PC-9 (cell line): ENCODE data around the gene LCAT. TPM values are rescaled to one million over a fixed set of nuclear protein-coding genes. Genes with fewer than 3 reads are reported as not detected.

Source experiments
- BruUV-seq: library from RNA; stranded (reverse); fragments of 400-500 nt; replicated peaks from 2 replicates; lab custom pipeline; 2021; lab: Mats Ljungman, UMichigan
- CTCF ChIA-PET: fragments of 300-600 bp; sonication (Branson Sonifier 250); formaldehyde crosslinking; loops from one replicate; lab custom pipeline; 2022; ENCODE audit warnings: antibody characterized with exemption; lab: Charles Lee
- POLR2A ChIA-PET: fragments of 300-600 bp; sonication (Branson Sonifier 250); formaldehyde crosslinking; loops from one replicate; lab custom pipeline; 2022; ENCODE audit warnings: antibody characterized with exemption; ENCODE audit not compliant: unreplicated experiment; lab: Charles Lee
- DNase-seq, 2 experiments: peaks; one replicate each; pipeline versions ENCODE4 v3.0.0 to v3.0.0-alpha.2; 2015 to 2022; ENCODE audit warnings: mixed read lengths in 1 of 2
- H2AFZ ChIP-seq: fragments of 200-600 bp; sonication (generic); 2 replicates; pipeline ENCODE4 v1.8.1; 2017; ENCODE audit warnings: antibody characterized with exemption
- H3F3A ChIP-seq: fragments of 200-600 bp; sonication (generic); 2 replicates; pipeline ENCODE4 v1.8.1; 2017; ENCODE audit warnings: antibody characterized with exemption, mild to moderate bottlenecking, low read depth; ENCODE audit not compliant: insufficient read depth
- H3K27ac ChIP-seq: fragments of 200-600 bp; sonication (generic); 2 replicates; pipeline ENCODE4 v1.6.1; 2016; ENCODE audit warnings: mixed run types
- H3K27me3 ChIP-seq: fragments of 200-600 bp; sonication (generic); 2 replicates; pipeline ENCODE4 v1.6.1; 2016; ENCODE audit warnings: low read depth, mixed run types; ENCODE audit not compliant: insufficient read depth
- H3K36me3 ChIP-seq: fragments of 200-600 bp; sonication (generic); 2 replicates; pipeline ENCODE4 v1.6.1; 2016; ENCODE audit warnings: low read depth, mixed run types
- H3K4me1 ChIP-seq: fragments of 200-600 bp; sonication (generic); replicated peaks from 2 replicates; pipeline ENCODE4 v1.6.1; 2016; ENCODE audit warnings: mixed run types; ENCODE audit not compliant: insufficient read depth
- H3K4me2 ChIP-seq: fragments of 200-600 bp; sonication (generic); 2 replicates; pipeline ENCODE4 v1.6.1; 2017; ENCODE audit warnings: mixed run types
- H3K4me3 ChIP-seq: fragments of 200-600 bp; sonication (generic); 2 replicates; pipeline ENCODE4 v1.6.1; 2016; ENCODE audit warnings: mixed run types
- H3K79me2 ChIP-seq: fragments of 200-600 bp; sonication (generic); 2 replicates; pipeline ENCODE4 v1.6.1; 2017; ENCODE audit warnings: low read depth, mixed run types
- H3K9me2 ChIP-seq: fragments of 200-600 bp; sonication (generic); 2 replicates; pipeline ENCODE4 v1.8.1; 2017; ENCODE audit warnings: mild to moderate bottlenecking; ENCODE audit not compliant: insufficient read depth
- H3K9me3 ChIP-seq: fragments of 200-600 bp; sonication (generic); 2 replicates; pipeline ENCODE4 v1.8.1; 2016; ENCODE audit warnings: low read depth; ENCODE audit not compliant: insufficient read depth
- H4K20me1 ChIP-seq: fragments of 200-600 bp; sonication (generic); 2 replicates; pipeline ENCODE4 v1.8.1; 2017; ENCODE audit not compliant: insufficient read depth
- EZH2 ChIP-seq: fragments of 200-600 bp; sonication (generic); IDR thresholded peaks from 2 replicates; pipeline ENCODE4 v1.8.0; 2017; ENCODE audit warnings: antibody characterized with exemption, low read depth
- intact Hi-C: fragments of 100-400 bp; cut with micrococcal nuclease; formaldehyde crosslinking; loops from one replicate; pipeline ENCODE4 v1.10.0; 2022; ENCODE audit not compliant: unreplicated experiment
- total RNA-seq: library from RNA; stranded (reverse); gene quantifications from 2 replicates; pipeline ENCODE4 v1.2.3, GENCODE V29; 2021
- TF ChIP-seq, protein P1 (sequence below): fragments of 200-600 bp; sonication (generic); conservative IDR thresholded peaks from 2 replicates; pipeline ENCODE4 v1.6.1; 2017; ENCODE audit warnings: mixed run types, antibody characterized with exemption, mild to moderate bottlenecking, moderate library complexity

LCAT gene
- total RNA-seq, 1 experiment from 2014 or later: 11.9 TPM

- intact Hi-C loops: no loop called here
- ChIA-PET POLR2A (no interaction called here), CTCF (interaction anchor here (0.6 kb wide), 1 partner anchor 11 kb away, joined by 8 read pairs; no protein-coding TSS in a partner anchor)
- Histone ChIP-seq H3K9me2 (no peaks in the 10 kb centered on the region), H3K4me3 (no peak overlapping the region), H3K27ac (no peak overlapping the region), H2AFZ (no peak overlapping the region), H3K27me3 (no peaks in the 10 kb centered on the region), H3K4me2 (no peak overlapping the region), H3K36me3 (no peaks in the 10 kb centered on the region), H3F3A (no peaks in the 10 kb centered on the region), H3K9me3 (no peaks in the 10 kb centered on the region), H4K20me1 (peaks cover 6% of the 10 kb centered on the region), H3K4me1 (no peaks in the 10 kb centered on the region), H3K79me2 (no peaks in the 10 kb centered on the region)
- DNase-seq: no peak
- no TSS peak for BruUV-seq
- TF ChIP-seq EZH2: no peak
- TF ChIP-seq, protein P1, sequence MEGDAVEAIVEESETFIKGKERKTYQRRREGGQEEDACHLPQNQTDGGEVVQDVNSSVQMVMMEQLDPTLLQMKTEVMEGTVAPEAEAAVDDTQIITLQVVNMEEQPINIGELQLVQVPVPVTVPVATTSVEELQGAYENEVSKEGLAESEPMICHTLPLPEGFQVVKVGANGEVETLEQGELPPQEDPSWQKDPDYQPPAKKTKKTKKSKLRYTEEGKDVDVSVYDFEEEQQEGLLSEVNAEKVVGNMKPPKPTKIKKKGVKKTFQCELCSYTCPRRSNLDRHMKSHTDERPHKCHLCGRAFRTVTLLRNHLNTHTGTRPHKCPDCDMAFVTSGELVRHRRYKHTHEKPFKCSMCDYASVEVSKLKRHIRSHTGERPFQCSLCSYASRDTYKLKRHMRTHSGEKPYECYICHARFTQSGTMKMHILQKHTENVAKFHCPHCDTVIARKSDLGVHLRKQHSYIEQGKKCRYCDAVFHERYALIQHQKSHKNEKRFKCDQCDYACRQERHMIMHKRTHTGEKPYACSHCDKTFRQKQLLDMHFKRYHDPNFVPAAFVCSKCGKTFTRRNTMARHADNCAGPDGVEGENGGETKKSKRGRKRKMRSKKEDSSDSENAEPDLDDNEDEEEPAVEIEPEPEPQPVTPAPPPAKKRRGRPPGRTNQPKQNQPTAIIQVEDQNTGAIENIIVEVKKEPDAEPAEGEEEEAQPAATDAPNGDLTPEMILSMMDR: no peak
Measured at GRCh38 chr16:67907397-67908180, 36.3 kb downstream of the LCAT start.

DNA sequence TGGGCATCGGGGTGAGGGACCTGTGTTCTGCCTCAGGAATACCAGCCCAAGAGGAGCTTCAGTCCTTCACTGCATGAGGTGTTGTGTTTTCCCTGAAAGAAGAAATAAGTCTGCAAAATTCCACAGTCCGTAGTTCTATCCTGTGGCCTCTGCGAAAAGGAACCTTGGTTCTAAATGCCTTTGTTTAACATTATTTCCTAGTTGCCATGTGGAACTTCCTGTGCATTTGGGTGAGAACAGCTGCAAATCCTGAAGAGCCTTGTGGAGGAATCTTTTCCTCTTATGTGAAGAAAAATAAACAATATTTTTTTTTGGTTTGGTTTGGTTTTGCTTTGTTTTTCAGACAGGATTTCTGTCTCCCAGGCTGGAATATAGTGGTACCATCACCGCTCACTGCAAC is 41.1 kb downstream of the LCAT start:
- Histone ChIP-seq H3K36me3 (no peaks in the 10 kb centered on the region), H3K27me3 (no peaks in the 10 kb centered on the region), H4K20me1 (peaks cover 23% of the 10 kb centered on the region), H3F3A (no peaks in the 10 kb centered on the region), H3K9me3 (no peaks in the 10 kb centered on the region), H3K4me3 (no peak overlapping the region), H3K9me2 (no peaks in the 10 kb centered on the region), H3K4me2 (no peak overlapping the region), H3K4me1 (no peaks in the 10 kb centered on the region), H3K27ac (no peak overlapping the region), H2AFZ (no peak overlapping the region), H3K79me2 (peaks cover 10% of the 10 kb centered on the region)
- ChIA-PET CTCF (no interaction called here), POLR2A (no interaction called here)
- TF ChIP-seq, protein P1: no peak
- TF ChIP-seq EZH2: no peak
- no peak for DNase-seq
- intact Hi-C loops: no loop called here
- no TSS peak for BruUV-seq

GRCh38 chr16:67901734-67902133 is 42.2 kb downstream of the LCAT start:
- Histone ChIP-seq H3K9me3 (no peaks in the 10 kb centered on the region), H3K79me2 (peaks cover 21% of the 10 kb centered on the region), H3K4me3 (no peak overlapping the region), H3K27me3 (no peaks in the 10 kb centered on the region), H3K9me2 (no peaks in the 10 kb centered on the region), H3F3A (no peaks in the 10 kb centered on the region), H3K4me1 (no peaks in the 10 kb centered on the region), H4K20me1 (peaks cover 27% of the 10 kb centered on the region), H3K27ac (no peak overlapping the region), H3K4me2 (no peak overlapping the region), H2AFZ (no peak overlapping the region), H3K36me3 (no peaks in the 10 kb centered on the region)
- TF ChIP-seq, protein P1: no peak
- no peak for TF ChIP-seq EZH2
- CTCF ChIA-PET: no interaction called here
- intact Hi-C loops: no loop called here
- POLR2A ChIA-PET: no interaction called here
- BruUV-seq: no TSS peak
- DNase-seq: no peak
